Mucosa of rectum (tissue), 2 donors: Measurements from ENCODE around the gene SLC35E1.

Experiments
- H3K27ac ChIP-seq, 2 donors: one replicate each; pipeline ENCODE4 v1.7.0; 2013; ENCODE audit warnings: inconsistent platforms in 2 of 2, low read depth in 2 of 2, low read length in 2 of 2
- H3K27me3 ChIP-seq, 2 donors: one replicate each; pipeline ENCODE4 v1.7.0; 2013; ENCODE audit warnings: low read length in 2 of 2; ENCODE audit not compliant: control insufficient read depth in 2 of 2, insufficient read depth in 2 of 2
- H3K36me3 ChIP-seq, 2 donors: one replicate each; pipeline ENCODE4 v1.7.0; 2013; ENCODE audit warnings: low read length in 2 of 2; ENCODE audit not compliant: control insufficient read depth in 2 of 2, insufficient read depth in 2 of 2
- H3K4me1 ChIP-seq, 2 donors: one replicate each; pipeline ENCODE4 v1.7.0; 2013; ENCODE audit warnings: low read length in 2 of 2, mild to moderate bottlenecking in 1 of 2; ENCODE audit not compliant: control insufficient read depth in 2 of 2, insufficient read depth in 2 of 2
- H3K4me3 ChIP-seq, 2 donors: one replicate each; pipeline ENCODE4 v1.7.0; 2013; ENCODE audit warnings: low read length in 2 of 2
- H3K9ac ChIP-seq, 2 donors: one replicate each; pipeline ENCODE4 v1.7.0; 2013; ENCODE audit warnings: low read length in 2 of 2, low read depth in 1 of 2, mild to moderate bottlenecking in 1 of 2
- H3K9me3 ChIP-seq, 2 donors: one replicate each; pipeline ENCODE4 v1.7.0; 2013; ENCODE audit warnings: low read length in 2 of 2; ENCODE audit not compliant: control insufficient read depth in 2 of 2
- donor health status: healthy.
- donor health status: Normal muscosa, but diverticular disease.

SLC35E1 gene

DNA sequence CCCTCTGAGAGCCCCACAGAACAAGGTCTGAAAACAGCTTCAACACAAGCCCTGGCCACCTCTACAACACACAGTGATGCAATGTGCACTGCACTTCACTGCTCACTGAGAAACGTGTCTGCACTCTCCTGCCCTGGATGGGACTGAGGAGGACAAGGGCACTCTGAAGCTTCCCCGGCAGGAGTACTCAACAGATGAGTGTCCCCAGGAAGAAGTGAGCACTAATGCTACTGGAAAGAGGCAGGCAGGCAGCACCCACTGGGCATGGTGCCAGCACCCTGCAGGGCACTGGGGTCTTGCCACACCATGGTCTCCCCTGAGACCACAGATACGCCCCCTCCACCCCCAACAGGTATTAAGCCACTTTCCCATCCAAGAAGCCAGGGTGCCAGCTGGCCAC lies 17.7 kb upstream of the SLC35E1 start:
- Histone ChIP-seq H3K9ac (peak overlapping the region in 1 of 2 donors; percentile 32), H3K4me1 (peaks cover 52 to 57% of the 10 kb centered on the region in 2 donors), H3K36me3 (no peaks in the 10 kb centered on the region), H3K27me3 (no peaks in the 10 kb centered on the region), H3K27ac (no peak overlapping the region), H3K9me3 (no peaks in the 10 kb centered on the region), H3K4me3 (no peak overlapping the region)

GRCh38 chr19:16588824-16589577 lies 16.8 kb upstream of the SLC35E1 start:
- Histone ChIP-seq H3K9me3 (no peaks in the 10 kb centered on the region), H3K4me1 (peaks cover 52 to 63% of the 10 kb centered on the region in 2 donors), H3K27ac (peak overlapping the region in 1 of 2 donors; percentile 90), H3K36me3 (no peaks in the 10 kb centered on the region), H3K9ac (no peak overlapping the region), H3K4me3 (no peak overlapping the region), H3K27me3 (no peaks in the 10 kb centered on the region)

DNA sequence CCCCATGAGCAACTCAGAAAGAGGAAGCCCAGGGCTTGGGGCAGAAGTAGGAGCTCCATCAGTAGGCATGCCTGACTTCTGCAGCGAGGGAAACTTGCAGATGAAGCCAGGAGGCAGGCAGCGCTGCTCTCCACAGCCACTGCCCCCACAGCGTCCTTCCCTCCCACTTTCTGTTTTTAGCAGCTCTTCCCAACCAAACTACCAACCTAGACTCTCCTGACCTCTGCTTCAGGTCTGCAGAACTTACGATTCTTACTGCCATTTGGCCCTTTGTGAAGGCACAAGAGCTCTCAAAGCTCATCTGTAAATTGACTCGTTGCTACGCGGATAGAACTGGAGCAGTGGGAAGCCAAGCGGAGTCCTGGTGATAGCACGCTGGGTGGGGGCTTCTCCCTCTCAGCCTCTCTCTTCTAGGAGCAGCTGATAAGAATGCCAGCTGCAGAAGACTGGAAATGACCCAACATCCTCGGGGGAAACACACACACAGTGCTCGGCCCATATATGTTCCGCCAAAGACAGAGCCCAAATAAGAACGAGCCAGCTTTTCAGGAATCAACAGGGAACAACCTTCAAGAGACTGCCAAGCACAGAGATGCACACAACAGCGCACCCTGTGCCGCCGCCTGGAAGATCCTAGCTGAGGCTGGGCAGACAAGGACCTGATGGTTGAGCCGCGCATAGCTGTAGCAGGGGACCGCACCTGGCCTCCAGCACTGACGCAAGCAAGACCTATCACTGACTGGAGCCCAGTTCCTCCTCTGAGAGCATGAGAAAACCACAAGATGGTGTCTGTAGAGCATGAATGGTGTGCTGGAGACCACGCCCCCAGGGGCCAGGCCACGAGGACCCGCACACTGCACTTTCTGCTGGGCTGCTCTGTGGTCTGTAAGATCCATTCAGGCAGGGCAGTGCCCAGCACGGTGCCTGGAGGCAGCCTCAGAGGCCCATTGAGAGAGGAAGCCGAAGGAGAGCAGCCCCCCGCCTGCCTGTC lies 15.9 kb upstream of the SLC35E1 start:
- Histone ChIP-seq H3K27ac (peak overlapping the region; percentile 11 to 90), H3K4me3 (peak overlapping the region; percentile 19 to 69), H3K36me3 (no peaks in the 10 kb centered on the region), H3K9me3 (no peaks in the 10 kb centered on the region), H3K4me1 (peaks cover 61 to 64% of the 10 kb centered on the region in 2 donors), H3K9ac (peak overlapping the region in 1 of 2 donors; percentile 47), H3K27me3 (no peaks in the 10 kb centered on the region)

DNA sequence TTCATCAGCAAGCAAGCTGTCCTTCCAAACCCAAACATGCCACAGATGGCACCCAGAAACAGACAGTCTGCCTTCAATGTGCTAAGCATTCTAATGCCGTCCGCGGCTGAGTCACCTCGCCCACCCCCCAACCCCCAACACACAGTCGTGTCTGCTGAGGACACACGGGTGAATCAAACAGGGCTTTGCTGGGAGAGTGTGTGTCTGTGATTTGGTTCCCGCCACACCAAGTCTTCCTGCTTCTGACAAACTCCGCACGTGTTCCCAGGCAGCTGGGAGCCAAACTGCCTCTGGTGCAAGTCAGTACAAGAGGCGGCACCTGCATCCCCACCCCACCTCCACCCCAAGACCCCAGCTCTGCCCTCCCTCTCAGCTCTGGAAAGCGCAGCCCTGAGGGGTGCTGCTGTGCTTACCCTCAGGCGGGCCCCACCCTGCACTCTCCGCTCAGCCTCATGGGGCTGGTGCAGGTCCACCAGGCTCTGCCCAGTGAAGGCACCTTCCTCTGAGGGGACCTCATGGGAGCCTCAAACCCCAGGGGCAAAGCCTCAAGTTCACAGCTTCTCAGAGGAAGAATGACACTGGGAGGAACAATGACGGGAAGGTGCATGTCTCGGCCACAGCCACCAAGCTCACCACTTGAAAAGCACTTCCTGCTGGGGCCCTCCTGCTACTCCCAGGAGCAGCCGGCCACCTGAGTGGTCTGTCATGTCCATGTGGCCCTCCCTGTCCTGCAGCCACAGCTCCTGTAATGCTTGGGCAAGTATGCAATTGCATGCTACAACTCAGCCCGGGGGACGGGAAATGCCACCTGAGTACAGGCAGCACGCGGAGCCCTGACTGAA lies 15.0 kb upstream of the SLC35E1 start:
- H3K27ac ChIP-seq: peak overlapping the region; percentile 32 to 90
- H3K4me1 ChIP-seq: peaks cover 59 to 68% of the 10 kb centered on the region in 2 donors
- H3K27me3 ChIP-seq: no peaks in the 10 kb centered on the region
- no peaks in the 10 kb centered on the region for H3K9me3 ChIP-seq
- H3K4me3 ChIP-seq: peak overlapping the region; percentile 19 to 69
- no peaks in the 10 kb centered on the region for H3K36me3 ChIP-seq
- H3K9ac ChIP-seq: peak overlapping the region; percentile 5 to 47

DNA sequence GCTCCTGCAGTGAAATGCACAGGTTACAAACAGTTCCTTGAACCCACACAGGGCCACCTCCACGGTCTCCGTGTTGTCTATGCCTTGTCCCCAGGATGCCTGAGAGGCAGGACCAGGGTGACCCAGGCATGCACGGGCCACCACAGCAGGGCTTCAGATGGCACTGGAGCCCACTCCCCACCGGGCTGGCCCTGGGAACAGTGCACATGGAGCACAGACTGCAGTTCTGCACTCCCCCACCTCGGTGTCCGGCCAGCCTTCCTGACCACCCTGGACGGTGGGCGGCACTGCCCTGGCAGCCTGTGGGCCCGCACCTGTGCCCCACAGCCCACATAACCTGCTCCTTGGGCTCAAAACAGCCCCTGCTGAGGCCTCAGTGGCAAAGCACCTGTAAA lies 14.3 kb upstream of the SLC35E1 start:
- H3K4me1 ChIP-seq: peaks cover 55 to 75% of the 10 kb centered on the region in 2 donors
- H3K9me3 ChIP-seq: no peaks in the 10 kb centered on the region
- peak overlapping the region; percentile 61 to 90 for H3K27ac ChIP-seq
- H3K27me3 ChIP-seq: no peaks in the 10 kb centered on the region
- peak overlapping the region in 1 of 2 donors; percentile 5 for H3K9ac ChIP-seq
- H3K36me3 ChIP-seq: peaks cover 0 to 3% of the 10 kb centered on the region in 2 donors
- H3K4me3 ChIP-seq: peak overlapping the region in 1 of 2 donors; percentile 65

DNA sequence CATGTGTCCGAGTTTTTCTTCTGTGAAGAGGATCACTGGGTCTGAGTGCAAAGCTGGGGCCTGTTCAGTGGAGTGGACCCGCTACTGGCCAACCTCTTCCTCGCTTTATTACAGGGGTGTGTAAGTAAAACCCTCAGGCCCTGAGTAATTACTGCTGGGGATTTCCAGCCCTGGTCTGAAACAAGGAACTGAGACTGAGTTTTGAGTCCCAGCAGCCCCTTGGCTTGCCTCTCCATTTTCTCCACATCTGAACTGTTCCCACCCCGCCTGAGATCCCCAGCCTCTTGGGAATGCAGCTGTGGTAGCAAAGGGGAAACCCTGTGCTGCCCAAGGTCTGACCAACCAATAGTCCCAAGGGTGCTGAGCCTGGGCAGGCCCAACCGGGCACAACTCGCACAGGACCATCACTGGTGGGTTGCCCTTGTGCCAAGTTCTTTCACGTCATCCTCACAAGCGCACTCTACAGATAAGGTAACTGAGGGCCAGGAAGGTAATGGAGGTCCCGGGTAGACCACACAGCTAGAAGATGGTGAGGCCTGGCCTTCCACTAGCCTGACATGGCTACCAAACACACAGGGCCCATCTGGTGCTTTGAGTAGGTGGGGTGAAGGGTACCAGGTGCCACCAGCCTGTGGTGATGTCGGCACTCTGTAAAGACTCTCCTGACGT lies 13.7 kb upstream of the SLC35E1 start:
- H3K9me3 ChIP-seq: no peaks in the 10 kb centered on the region
- H3K36me3 ChIP-seq: peaks cover 0 to 6% of the 10 kb centered on the region in 2 donors
- peak overlapping the region; percentile 48 to 78 for H3K9ac ChIP-seq
- peak overlapping the region; percentile 61 to 90 for H3K27ac ChIP-seq
- no peaks in the 10 kb centered on the region for H3K27me3 ChIP-seq
- H3K4me3 ChIP-seq: peak overlapping the region; percentile 31 to 65
- H3K4me1 ChIP-seq: peaks cover 52 to 75% of the 10 kb centered on the region in 2 donors

- peaks cover 0 to 6% of the 10 kb centered on the region in 2 donors for H3K36me3 ChIP-seq
- peak overlapping the region; percentile 27 to 65 for H3K4me3 ChIP-seq
- peak overlapping the region; percentile 48 to 78 for H3K9ac ChIP-seq
- no peaks in the 10 kb centered on the region for H3K9me3 ChIP-seq
- H3K4me1 ChIP-seq: peaks cover 52 to 73% of the 10 kb centered on the region in 2 donors
- H3K27ac ChIP-seq: peak overlapping the region; percentile 61 to 90
- H3K27me3 ChIP-seq: no peaks in the 10 kb centered on the region
These were observed 13.0 kb upstream of the SLC35E1 start for GRCh38 chr19:16585094-16585801.

DNA sequence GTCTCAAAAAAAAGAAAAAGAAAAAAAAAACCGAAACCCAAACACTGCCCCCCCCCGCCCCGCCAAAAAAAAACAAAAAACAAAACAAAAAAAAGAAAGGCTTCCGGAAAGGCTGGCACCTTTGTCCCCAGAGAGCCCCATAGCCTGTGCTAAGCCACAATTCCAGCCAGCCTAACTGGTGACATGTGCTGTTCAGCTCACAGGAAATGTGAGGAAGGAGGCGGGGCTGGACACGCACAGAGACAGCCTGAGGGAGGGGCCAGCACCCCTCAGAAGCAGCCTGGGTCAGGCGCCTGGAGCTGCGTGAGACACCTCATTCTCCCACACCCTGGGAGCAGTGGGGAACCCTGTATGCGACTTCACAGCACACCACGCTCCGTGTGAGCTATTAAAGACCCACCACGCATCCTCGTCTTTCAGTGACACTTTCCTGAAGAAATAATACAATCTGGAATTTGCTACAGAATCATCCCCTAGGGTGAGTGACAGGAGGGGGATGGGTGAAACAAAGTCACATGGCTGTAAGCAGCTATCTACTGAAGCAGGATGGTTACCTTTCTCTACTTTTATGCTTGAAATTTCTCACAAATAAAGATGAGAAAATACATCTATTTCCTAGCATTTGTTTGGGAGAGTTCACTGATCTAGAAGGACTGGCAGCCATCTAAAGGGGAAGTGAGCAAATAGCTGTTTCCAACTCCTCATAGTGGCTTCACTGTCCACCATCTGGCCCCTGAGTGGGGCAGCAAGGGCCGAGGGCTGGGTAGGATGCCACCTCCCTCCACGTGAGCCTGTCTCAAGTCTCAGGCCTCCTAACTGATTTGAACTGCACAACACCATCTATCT lies 12.3 kb upstream of the SLC35E1 start:
- H3K4me3 ChIP-seq: peak overlapping the region; percentile 27 to 65
- H3K9me3 ChIP-seq: no peaks in the 10 kb centered on the region
- peak overlapping the region; percentile 61 to 90 for H3K27ac ChIP-seq
- H3K27me3 ChIP-seq: no peaks in the 10 kb centered on the region
- peaks cover 0 to 6% of the 10 kb centered on the region in 2 donors for H3K36me3 ChIP-seq
- H3K4me1 ChIP-seq: peaks cover 48 to 67% of the 10 kb centered on the region in 2 donors
- peak overlapping the region; percentile 48 to 78 for H3K9ac ChIP-seq
